CD4-positive, alpha-beta memory T cell (primary cell): ENCODE data around the gene FAM241A. TPM values are rescaled to one million over a fixed set of nuclear protein-coding genes. Genes with fewer than 3 reads are reported as not detected.
"Not testable (repeated sequence)": the region's sequence is repeated elsewhere in the genome, so short reads cannot be mapped to it uniquely, and the experiment has no call there.

Source experiments
- CTCF ChIA-PET: fragments of 350-600 bp; sonication (Branson Sonifier 250); formaldehyde crosslinking; loops from one replicate; lab custom pipeline; 2021; ENCODE audit warnings: inconsistent platforms; ENCODE audit not compliant: partially characterized antibody; lab: Charles Lee
- POLR2A ChIA-PET: fragments of 350-600 bp; sonication (Branson Sonifier 250); formaldehyde crosslinking; loops from one replicate; lab custom pipeline; 2021; ENCODE audit not compliant: partially characterized antibody; lab: Charles Lee
- DNase-seq, 5 donors: peaks; one replicate each; pipeline versions ENCODE4 v3.0.0 to v3.0.0-alpha.2; 2020 to 2022; ENCODE audit warnings: mixed read lengths in 1 of 5
- H3K27ac ChIP-seq: one replicate; pipeline ENCODE4 v1.7.0; 2013; ENCODE audit warnings: low read depth, low read length
- H3K27me3 ChIP-seq: 2 replicates; pipeline ENCODE4 v1.7.0; 2013; ENCODE audit warnings: mild to moderate bottlenecking, low read length, moderate library complexity; ENCODE audit not compliant: insufficient read depth
- H3K36me3 ChIP-seq: 2 replicates; pipeline ENCODE4 v1.7.0; 2013; ENCODE audit warnings: mild to moderate bottlenecking, low read length, moderate library complexity; ENCODE audit not compliant: insufficient read depth
- H3K4me1 ChIP-seq: 2 replicates; pipeline ENCODE4 v1.7.0; 2013; ENCODE audit warnings: mild to moderate bottlenecking, low read length, moderate library complexity; ENCODE audit not compliant: insufficient read depth
- H3K4me3 ChIP-seq, 2 donors: one replicate each; pipeline ENCODE4 v1.7.0; 2013; ENCODE audit warnings: low read length in 2 of 2, mild to moderate bottlenecking in 1 of 2
- H3K9me3 ChIP-seq, 2 donors: one replicate each; pipeline ENCODE4 v1.7.0; 2013; ENCODE audit warnings: low read length in 2 of 2, control low read depth in 1 of 2; ENCODE audit not compliant: control insufficient read depth in 1 of 2
- H3K27ac Mint-ChIP-seq, 7 donors: one replicate each; pipeline ENCODE4 v1.8.0; 2020 to 2021; ENCODE audit warnings: mixed read lengths in 7 of 7, mild to moderate bottlenecking in 6 of 7, inconsistent platforms in 3 of 7, moderate library complexity in 3 of 7
- H3K27me3 Mint-ChIP-seq, 2 donors: one replicate each; pipeline ENCODE4 v1.8.0; 2020 to 2021; ENCODE audit warnings: mixed read lengths in 2 of 2
- H3K36me3 Mint-ChIP-seq, 2 donors: one replicate each; pipeline ENCODE4 v1.8.0; 2020 to 2021; ENCODE audit warnings: mixed read lengths in 2 of 2, inconsistent platforms in 1 of 2, mild to moderate bottlenecking in 1 of 2
- H3K4me1 Mint-ChIP-seq, 4 donors: one replicate each; pipeline ENCODE4 v1.8.0; 2020 to 2021; ENCODE audit warnings: mixed read lengths in 4 of 4, mild to moderate bottlenecking in 1 of 4
- H3K4me3 Mint-ChIP-seq, 8 donors: one replicate each; pipeline ENCODE4 v1.8.0; 2020 to 2021; ENCODE audit warnings: mixed read lengths in 8 of 8, mild to moderate bottlenecking in 7 of 8, moderate library complexity in 6 of 8, inconsistent platforms in 3 of 8
- H3K9me3 Mint-ChIP-seq, 8 donors: one replicate each; pipeline ENCODE4 v1.8.0; 2020 to 2021; ENCODE audit warnings: mixed read lengths in 8 of 8, mild to moderate bottlenecking in 5 of 8, inconsistent platforms in 3 of 8, moderate library complexity in 1 of 8
- intact Hi-C: fragments of 100-400 bp; cut with micrococcal nuclease; formaldehyde crosslinking; loops from one replicate; pipeline ENCODE4 v1.15.1; 2023
- polyA plus RNA-seq, 2 donors: library from polyadenylated mRNA; unstranded; fragments of 300-500 nt; fragmentation: Illumina TruSeq; gene quantifications; one replicate each; pipeline ENCODE4 v1.2.3, GENCODE V29; 2021
- total RNA-seq, 2 experiments: library from RNA; stranded (reverse); gene quantifications; one replicate each; pipeline ENCODE4 v1.2.3, GENCODE V29; 2021

FAM241A gene
- total and polyA plus RNA-seq, 4 experiments from 2014 or later: 2.7 to 4.7 (median 3.4) TPM

DNA sequence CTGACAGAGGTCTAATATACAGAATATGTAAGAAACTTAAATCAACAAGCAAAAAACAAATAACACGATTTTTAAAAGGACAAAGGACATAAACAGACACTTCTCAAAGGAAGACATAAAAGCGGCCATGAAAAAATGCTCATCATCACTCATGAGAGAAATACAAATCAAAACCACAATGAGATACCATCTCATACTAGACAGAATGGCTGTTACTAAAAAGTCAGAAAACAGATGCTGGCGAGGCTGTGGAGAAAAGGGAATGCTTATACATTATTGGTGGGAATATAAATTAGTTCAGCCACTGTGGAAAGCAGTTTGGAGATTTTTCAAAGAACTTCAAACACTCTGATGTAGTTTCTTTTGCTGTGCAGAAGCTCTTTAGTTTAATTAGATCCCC lies 33.5 kb downstream of the FAM241A start:
- H3K4me1 ChIP-seq: peaks cover 39% of the 10 kb centered on the region
- Mint-ChIP-seq H3K4me1 (peaks cover 25 to 46% (median 34%) of the 10 kb centered on the region in 4 donors), H3K4me3 (peak overlapping the region in 5 of 8 donors; percentile 9 to 62 (median 23)), H3K27ac (peak overlapping the region in 3 of 7 donors; percentile 7 to 72 (median 71))
- H3K36me3 Mint-ChIP-seq, CTCF ChIA-PET, H3K4me3 ChIP-seq, H3K9me3 Mint-ChIP-seq, DNase-seq, H3K27me3 Mint-ChIP-seq, H3K27ac ChIP-seq, intact Hi-C loops, POLR2A ChIA-PET, H3K27me3 ChIP-seq, H3K9me3 ChIP-seq, H3K36me3 ChIP-seq: not testable (repeated sequence)

DNA sequence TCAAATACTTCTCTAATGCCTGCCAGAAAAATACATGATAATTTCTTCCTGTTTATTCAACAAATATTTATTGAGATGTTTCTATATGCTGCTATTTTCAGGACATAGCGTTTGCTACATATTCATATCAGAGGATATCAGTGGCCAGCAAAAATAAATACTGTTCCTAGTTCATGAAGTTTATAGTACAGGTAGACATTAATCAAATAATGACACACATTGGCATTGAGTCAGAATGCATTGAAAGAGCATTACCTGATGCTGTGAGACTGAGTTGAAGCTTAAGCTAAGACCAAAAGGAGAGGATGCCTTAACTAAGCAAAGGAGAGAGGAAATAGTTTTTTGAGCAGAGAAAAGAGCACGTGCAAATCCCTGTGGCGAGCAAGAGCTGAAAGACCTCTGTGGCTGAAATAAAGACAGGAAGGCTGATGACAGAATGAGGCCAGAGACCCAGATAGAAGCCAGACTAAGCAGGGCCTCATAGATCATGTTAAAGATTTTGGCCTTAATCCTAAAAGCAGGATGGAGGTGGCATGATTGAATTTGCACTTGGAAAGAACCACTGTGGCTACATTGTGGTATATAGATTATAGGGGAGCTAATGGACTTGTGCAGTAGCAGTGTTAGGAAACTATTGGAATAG lies 36.2 kb downstream of the FAM241A start:
- H3K27ac Mint-ChIP-seq: peak overlapping the region in 5 of 7 donors; percentile 4 to 48 (median 16)
- ChIA-PET POLR2A (no interaction called here), CTCF (interaction anchor here (0.6 to 1.5 kb wide), 2 partner anchors 33 to 163 kb away, joined by 3 to 4 read pairs; no protein-coding TSS in a partner anchor)
- H3K36me3 Mint-ChIP-seq: peaks cover 5 to 7% of the 10 kb centered on the region in 2 donors
- Histone ChIP-seq H3K27me3 (no peaks in the 10 kb centered on the region), H3K9me3 (no peaks in the 10 kb centered on the region), H3K36me3 (no peaks in the 10 kb centered on the region), H3K27ac (no peak overlapping the region), H3K4me3 (no peak overlapping the region), H3K4me1 (peaks cover 31% of the 10 kb centered on the region)
- peaks cover 23 to 45% (median 35%) of the 10 kb centered on the region in 4 donors for H3K4me1 Mint-ChIP-seq
- DNase-seq: no peak
- H3K9me3 Mint-ChIP-seq: peaks cover 0 to 3% (median 0%) of the 10 kb centered on the region in 8 donors
- no peaks in the 10 kb centered on the region for H3K27me3 Mint-ChIP-seq
- intact Hi-C loops: loop anchor here (5.0 kb wide), 1 partner anchor 34 kb away; the partner anchor contains the start of gene FAM241A
- no peak overlapping the region for H3K4me3 Mint-ChIP-seq

DNA sequence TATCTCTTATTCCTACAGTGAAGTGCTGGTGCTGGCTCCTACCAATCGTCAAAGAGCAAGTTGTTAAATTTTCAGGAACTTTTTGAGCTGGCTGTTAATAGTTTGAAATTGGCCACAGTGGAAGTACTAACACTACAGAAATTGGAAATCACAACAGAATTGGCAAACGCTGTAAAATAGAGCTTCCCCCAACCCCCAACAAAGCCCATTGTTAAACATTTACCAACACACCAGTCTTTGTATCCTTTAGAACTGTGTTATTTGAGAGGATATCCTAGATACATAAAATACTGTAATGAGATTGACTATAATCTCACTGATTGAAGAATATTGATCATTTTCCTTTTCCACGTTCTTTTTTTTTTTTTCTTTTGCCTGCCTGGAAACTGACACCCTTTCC lies 37.4 kb downstream of the FAM241A start:
- no peak overlapping the region for H3K27ac ChIP-seq
- H3K27ac Mint-ChIP-seq: peak overlapping the region in 4 of 7 donors; percentile 3 to 23 (median 10)
- intact Hi-C loops: loop anchor here (5.0 kb wide), 1 partner anchor 35 kb away; the partner anchor contains the start of gene FAM241A
- H3K4me3 Mint-ChIP-seq: no peak overlapping the region
- H3K27me3 Mint-ChIP-seq: no peaks in the 10 kb centered on the region
- peaks cover 7 to 11% of the 10 kb centered on the region in 2 donors for H3K36me3 Mint-ChIP-seq
- ChIA-PET CTCF (interaction anchor here (1.0 kb wide), 1 partner anchor 31 kb away, joined by 3 read pairs; no protein-coding TSS in a partner anchor), POLR2A (no interaction called here)
- H3K27me3 ChIP-seq: no peaks in the 10 kb centered on the region
- H3K4me3 ChIP-seq: no peak overlapping the region
- no peaks in the 10 kb centered on the region for H3K36me3 ChIP-seq
- no peak for DNase-seq
- peaks cover 26% of the 10 kb centered on the region for H3K4me1 ChIP-seq
- no peaks in the 10 kb centered on the region for H3K9me3 ChIP-seq
- peaks cover 18 to 39% (median 28%) of the 10 kb centered on the region in 4 donors for H3K4me1 Mint-ChIP-seq
- peaks cover 0 to 3% (median 0%) of the 10 kb centered on the region in 8 donors for H3K9me3 Mint-ChIP-seq

DNA sequence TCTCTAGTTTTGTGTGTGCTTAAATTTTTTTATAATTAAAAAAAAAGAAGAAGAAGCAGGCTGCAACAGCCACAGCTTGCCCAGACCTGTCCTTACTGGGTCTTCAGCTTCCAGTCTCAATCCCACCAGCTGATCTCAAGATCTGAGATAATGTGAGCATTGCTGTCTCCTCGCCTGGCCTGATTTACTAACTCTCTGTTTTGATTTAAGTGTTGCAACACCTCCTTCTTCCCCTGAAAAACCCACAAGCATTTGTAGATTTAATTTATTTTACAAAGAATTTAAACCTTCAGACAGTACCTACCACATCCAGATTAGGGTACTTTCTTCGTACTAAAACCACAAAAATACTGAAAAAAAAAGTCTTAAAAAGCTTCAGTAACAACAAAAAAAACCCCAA lies 38.0 kb downstream of the FAM241A start:
- no peaks in the 10 kb centered on the region for H3K27me3 Mint-ChIP-seq
- H3K27ac Mint-ChIP-seq: peak overlapping the region in 4 of 7 donors; percentile 22 to 77 (median 34)
- peaks cover 7 to 11% of the 10 kb centered on the region in 2 donors for H3K36me3 Mint-ChIP-seq
- intact Hi-C loops: loop anchor here (5.0 kb wide), 1 partner anchor 36 kb away; the partner anchor contains the start of gene FAM241A
- H3K36me3 ChIP-seq: no peaks in the 10 kb centered on the region
- H3K9me3 Mint-ChIP-seq: peaks cover 0 to 3% (median 0%) of the 10 kb centered on the region in 8 donors
- H3K27ac ChIP-seq: no peak overlapping the region
- H3K4me3 Mint-ChIP-seq: peak overlapping the region in 5 of 8 donors; percentile 0 to 53 (median 27)
- CTCF ChIA-PET: no interaction called here
- H3K9me3 ChIP-seq: no peaks in the 10 kb centered on the region
- POLR2A ChIA-PET: no interaction called here
- peaks cover 18 to 37% (median 28%) of the 10 kb centered on the region in 4 donors for H3K4me1 Mint-ChIP-seq
- no peak overlapping the region for H3K4me3 ChIP-seq
- H3K27me3 ChIP-seq: no peaks in the 10 kb centered on the region
- peak in 4 of 5 donors; percentile 9 to 38 (median 28) for DNase-seq
- peaks cover 23% of the 10 kb centered on the region for H3K4me1 ChIP-seq

DNA sequence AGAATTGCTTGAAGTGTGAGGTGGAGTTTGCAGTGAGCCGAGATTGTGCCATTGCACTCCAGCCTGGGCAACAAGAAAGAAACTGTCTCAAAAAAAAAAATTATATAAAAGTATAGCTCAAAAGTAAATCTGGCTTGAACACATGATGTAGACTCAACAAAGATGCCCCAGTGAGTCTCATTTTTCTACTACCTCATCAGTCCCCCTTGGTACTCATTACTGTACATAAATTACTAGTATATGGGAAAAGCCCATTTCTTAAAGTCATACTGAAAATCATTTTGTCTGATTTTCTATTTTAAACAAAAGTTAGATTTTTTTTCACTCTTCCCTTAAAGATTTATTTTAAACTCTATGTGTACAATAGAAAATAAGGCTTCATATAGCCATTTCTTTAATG lies 39.2 kb downstream of the FAM241A start:
- intact Hi-C loops: loop anchor here (5.0 kb wide), 1 partner anchor 37 kb away; the partner anchor contains the start of gene FAM241A
- CTCF ChIA-PET: no interaction called here
- Mint-ChIP-seq H3K36me3 (peaks cover 4 to 6% of the 10 kb centered on the region in 2 donors), H3K27ac (no peak overlapping the region), H3K4me1 (peaks cover 16 to 28% (median 22%) of the 10 kb centered on the region in 4 donors), H3K27me3 (no peaks in the 10 kb centered on the region), H3K4me3 (no peak overlapping the region), H3K9me3 (no peaks in the 10 kb centered on the region)
- Histone ChIP-seq H3K27ac (no peak overlapping the region), H3K9me3 (no peaks in the 10 kb centered on the region), H3K4me1 (peaks cover 21% of the 10 kb centered on the region), H3K36me3 (no peaks in the 10 kb centered on the region), H3K4me3 (no peak overlapping the region), H3K27me3 (no peaks in the 10 kb centered on the region)
- POLR2A ChIA-PET: no interaction called here
- no peak for DNase-seq

DNA sequence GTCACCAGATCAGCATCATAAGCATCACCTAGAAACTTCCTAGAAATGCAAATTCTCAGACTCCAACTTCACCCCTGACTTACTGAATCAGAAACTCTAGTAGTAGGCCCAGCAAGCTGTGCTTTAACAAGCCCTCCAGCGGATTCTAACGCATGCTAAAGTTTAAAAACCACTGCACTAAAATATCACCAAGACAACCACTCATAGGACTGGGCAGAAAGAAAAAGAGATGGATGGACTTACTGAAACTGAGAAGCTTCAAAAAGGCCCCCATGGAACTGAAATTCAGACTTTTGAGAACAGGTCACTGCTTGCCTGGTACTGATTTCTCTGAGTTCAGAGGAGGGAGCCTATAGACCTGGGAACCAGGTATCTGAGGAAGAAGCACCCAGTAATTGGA lies 40.1 kb downstream of the FAM241A start:
- peaks cover 6 to 10% of the 10 kb centered on the region in 2 donors for H3K36me3 Mint-ChIP-seq
- CTCF ChIA-PET: interaction anchor here (1.0 kb wide), 1 partner anchor 11 kb away, joined by 3 read pairs; no protein-coding TSS in a partner anchor
- H3K27ac ChIP-seq: no peak overlapping the region
- H3K36me3 ChIP-seq: no peaks in the 10 kb centered on the region
- no peak overlapping the region for H3K4me3 ChIP-seq
- no peaks in the 10 kb centered on the region for H3K9me3 ChIP-seq
- H3K27me3 Mint-ChIP-seq: no peaks in the 10 kb centered on the region
- POLR2A ChIA-PET: interaction anchor here (0.6 kb wide), 1 partner anchor 228 kb away, joined by 3 read pairs; no protein-coding TSS in a partner anchor
- H3K27me3 ChIP-seq: no peaks in the 10 kb centered on the region
- intact Hi-C loops: no loop called here
- no peaks in the 10 kb centered on the region for H3K9me3 Mint-ChIP-seq
- H3K4me1 ChIP-seq: peaks cover 21% of the 10 kb centered on the region
- peaks cover 16 to 28% (median 23%) of the 10 kb centered on the region in 4 donors for H3K4me1 Mint-ChIP-seq
- no peak overlapping the region for H3K4me3 Mint-ChIP-seq
- DNase-seq: no peak
- H3K27ac Mint-ChIP-seq: peak overlapping the region in 1 of 7 donors; percentile 8
